Measurements from ENCODE around the gene MCM10. TPM values are rescaled to one million over a fixed set of nuclear protein-coding genes. Genes with fewer than 3 reads are reported as not detected.
A peak's percentile ranks its signal among the peaks of the same experiment; 100 is the strongest.

MCM10 gene
- total and polyA plus RNA-seq, 9 of the 15 experiments (the other 6 are each of a cell fraction or from before 2014, with no cell fraction given), result 10.4 to 68.1 (median 48.0) TPM

DNA sequence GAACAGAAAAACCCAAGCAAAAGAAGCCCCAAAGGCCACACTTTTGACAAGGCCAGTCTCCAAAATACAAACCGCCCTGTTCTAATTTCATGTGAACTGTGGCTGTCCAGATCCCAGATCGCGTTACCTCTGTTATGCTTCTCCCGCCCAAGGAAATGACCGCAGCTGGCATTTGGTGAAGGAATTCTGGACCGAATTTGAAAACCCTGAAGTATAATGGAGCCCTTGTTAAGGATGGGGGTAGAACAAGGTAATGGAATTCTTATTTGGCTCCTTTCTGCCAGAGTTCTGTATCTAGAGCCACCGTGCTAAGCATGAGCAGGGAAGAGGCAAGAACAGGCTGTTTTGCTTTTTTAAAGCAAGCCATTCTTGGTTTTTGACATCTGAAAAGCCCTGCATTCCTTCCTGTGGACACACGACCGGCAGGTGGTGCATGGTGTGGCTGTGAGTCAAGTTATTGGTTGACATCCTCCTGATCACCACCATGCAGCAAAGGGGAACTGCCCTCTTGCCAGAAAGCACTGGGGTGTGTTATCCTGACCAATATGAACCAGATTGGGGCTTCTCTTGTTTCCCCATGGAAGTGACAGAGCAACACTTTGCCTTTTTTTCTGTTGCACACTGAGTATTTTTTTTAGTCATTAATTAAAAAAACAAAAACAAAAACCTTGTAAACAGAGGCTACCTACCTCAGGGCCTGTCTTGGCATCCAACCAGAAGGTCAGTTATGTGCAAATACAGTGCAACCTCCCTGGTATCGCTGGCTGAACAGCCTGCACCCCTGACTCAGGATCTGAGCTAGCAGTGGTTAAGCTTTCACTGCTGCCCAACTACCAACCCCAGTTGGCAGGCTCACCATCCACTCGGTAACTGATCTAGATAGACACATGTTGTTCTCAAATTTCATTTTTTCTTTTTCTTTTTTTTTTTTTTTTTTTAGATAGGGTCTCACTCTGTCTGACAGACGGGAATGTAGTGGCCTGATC lies 58.6 kb downstream of the MCM10 start (continued):
- TF ChIP-seq CBX5 (IDR thresholded peaks at IDR 0.05; ENCODE audit: borderline replicate concordance, low read depth) (no peak), MCM2 (IDR thresholded peaks at IDR 0.05; ENCODE audit: low read depth) (no peak), RBM15 (IDR thresholded peaks at IDR 0.05; ENCODE audit: insufficient read depth, low read length) (no peak), THAP7 (CRISPR knock-in tag; IDR thresholded peaks at IDR 0.05) (no peak), YY1 (IDR thresholded peaks at IDR 0.05; ENCODE audit: borderline replicate concordance in 1 of 3, control insufficient read depth in 1 of 3, extremely low read depth in 1 of 3, insufficient read depth in 3 of 3, insufficient read length in 1 of 3, insufficient replicate concordance in 2 of 3, low read depth in 1 of 3, low read length in 2 of 3) (no peak), GABPB1 (CRISPR knock-in tag; IDR thresholded peaks at IDR 0.05) (no peak), ZNF586 (CRISPR knock-in tag; conservative IDR thresholded peaks at IDR 0.05) (no peak), NFE2 (IDR thresholded peaks at IDR 0.05; ENCODE audit: low read depth) (no peak), SPI1 (IDR thresholded peaks at IDR 0.05; ENCODE audit: borderline replicate concordance, low read depth, low read length) (peak; percentile 83), CXXC5 (CRISPR knock-in tag; IDR thresholded peaks at IDR 0.05) (no peak), EP300 (IDR thresholded peaks at IDR 0.05; ENCODE audit: low read length) (no peak), LCOR (CRISPR knock-in tag; IDR thresholded peaks at IDR 0.05) (no peak), ETV6 (IDR thresholded peaks at IDR 0.05; ENCODE audit: borderline replicate concordance in 1 of 2, low read depth in 2 of 2, low read length in 1 of 2) (no peak), ETV6 (CRISPR knock-in tag; IDR thresholded peaks at IDR 0.05; ENCODE audit: borderline replicate concordance) (no peak), KHSRP (IDR thresholded peaks at IDR 0.05) (no peak), HOXB6 (CRISPR knock-in tag; IDR thresholded peaks at IDR 0.05; ENCODE audit: borderline replicate concordance) (no peak), NFIC (IDR thresholded peaks at IDR 0.05) (0 out of 2 replicates have a peak, but pooled peaks have one; percentile 28), TEAD4 (IDR thresholded peaks at IDR 0.05; ENCODE audit: low read length) (peak; percentile 57; the same call in 1 of the 2 replicates), TEAD4 (CRISPR knock-in tag; IDR thresholded peaks at IDR 0.05; ENCODE audit: borderline replicate concordance) (no peak), DPF2 (IDR thresholded peaks at IDR 0.05) (no peak), ZNF224 (CRISPR knock-in tag; IDR thresholded peaks at IDR 0.05) (no peak), CBFA2T3 (IDR thresholded peaks at IDR 0.05) (0 out of 2 replicates have a peak, but pooled peaks have one; percentile 23), NUFIP1 (IDR thresholded peaks at IDR 0.05; ENCODE audit: partially characterized antibody) (no peak), ZNF146 (CRISPR knock-in tag; IDR thresholded peaks at IDR 0.05; ENCODE audit: unreplicated experiment) (no peak), ZNF695 (CRISPR knock-in tag; IDR thresholded peaks at IDR 0.05) (no peak)
- TF ChIP-seq, protein P1, sequence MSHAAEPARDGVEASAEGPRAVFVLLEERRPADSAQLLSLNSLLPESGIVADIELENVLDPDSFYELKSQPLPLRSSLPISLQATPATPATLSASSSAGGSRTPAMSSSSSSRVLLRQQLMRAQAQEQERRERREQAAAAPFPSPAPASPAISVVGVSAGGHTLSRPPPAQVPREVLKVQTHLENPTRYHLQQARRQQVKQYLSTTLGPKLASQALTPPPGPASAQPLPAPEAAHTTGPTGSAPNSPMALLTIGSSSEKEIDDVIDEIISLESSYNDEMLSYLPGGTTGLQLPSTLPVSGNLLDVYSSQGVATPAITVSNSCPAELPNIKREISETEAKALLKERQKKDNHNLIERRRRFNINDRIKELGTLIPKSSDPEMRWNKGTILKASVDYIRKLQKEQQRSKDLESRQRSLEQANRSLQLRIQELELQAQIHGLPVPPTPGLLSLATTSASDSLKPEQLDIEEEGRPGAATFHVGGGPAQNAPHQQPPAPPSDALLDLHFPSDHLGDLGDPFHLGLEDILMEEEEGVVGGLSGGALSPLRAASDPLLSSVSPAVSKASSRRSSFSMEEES (CRISPR knock-in tag; IDR thresholded peaks at IDR 0.05), result no peak
- TF ChIP-seq, protein P2, sequence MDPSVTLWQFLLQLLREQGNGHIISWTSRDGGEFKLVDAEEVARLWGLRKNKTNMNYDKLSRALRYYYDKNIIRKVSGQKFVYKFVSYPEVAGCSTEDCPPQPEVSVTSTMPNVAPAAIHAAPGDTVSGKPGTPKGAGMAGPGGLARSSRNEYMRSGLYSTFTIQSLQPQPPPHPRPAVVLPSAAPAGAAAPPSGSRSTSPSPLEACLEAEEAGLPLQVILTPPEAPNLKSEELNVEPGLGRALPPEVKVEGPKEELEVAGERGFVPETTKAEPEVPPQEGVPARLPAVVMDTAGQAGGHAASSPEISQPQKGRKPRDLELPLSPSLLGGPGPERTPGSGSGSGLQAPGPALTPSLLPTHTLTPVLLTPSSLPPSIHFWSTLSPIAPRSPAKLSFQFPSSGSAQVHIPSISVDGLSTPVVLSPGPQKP (CRISPR knock-in tag; IDR thresholded peaks at IDR 0.05), result no peak

Measured in K562 (cell line).